Stimulated activated naive CD8-positive, alpha-beta T cell treated with anti-CD3 and anti-CD28 coated beads, Interleukin-15, amount 100 ng/mL, for 72 hours (primary cell): ENCODE measurements around the gene FAM89B.

Source experiments
- ATAC-seq: fragments of 150-1000 bp; cut with Tn5 transposase; 2 replicates; pipeline ENCODE4 v1.10.0; 2021; ENCODE audit warnings: mild to moderate bottlenecking, moderate library complexity
- DNase-seq, 2 donors: peaks; one replicate each; pipeline ENCODE4 v3.0.0; 2021 to 2022
- H3K27ac Mint-ChIP-seq, 2 donors: one replicate each; pipeline ENCODE4 v1.8.0; 2022; ENCODE audit warnings: mild to moderate bottlenecking in 2 of 2, mixed read lengths in 2 of 2, moderate library complexity in 2 of 2
- H3K27me3 Mint-ChIP-seq: one replicate; pipeline ENCODE4 v1.8.0; 2022; ENCODE audit warnings: mixed read lengths
- H3K4me1 Mint-ChIP-seq: one replicate; pipeline ENCODE4 v1.8.0; 2022; ENCODE audit warnings: mild to moderate bottlenecking, mixed read lengths
- H3K4me3 Mint-ChIP-seq, 2 donors: one replicate each; pipeline ENCODE4 v1.8.0; 2022; ENCODE audit warnings: mild to moderate bottlenecking in 2 of 2, mixed read lengths in 2 of 2, moderate library complexity in 1 of 2
- H3K9me3 Mint-ChIP-seq, 2 donors: one replicate each; pipeline ENCODE4 v1.8.0; 2022; ENCODE audit warnings: mixed read lengths in 2 of 2

FAM89B gene

GRCh38 chr11:65584723-65585171 lies 12.4 kb downstream of the FAM89B start:
- DNase-seq (no peak), ATAC-seq (no peak)
- Mint-ChIP-seq H3K27me3 (no peaks in the 10 kb centered on the region), H3K4me3 (no peak overlapping the region), H3K4me1 (peaks cover 77% of the 10 kb centered on the region), H3K9me3 (no peaks in the 10 kb centered on the region), H3K27ac (no peak overlapping the region)

GRCh38 chr11:65585396-65586246 lies 13.3 kb downstream of the FAM89B start:
- H3K9me3 Mint-ChIP-seq: no peaks in the 10 kb centered on the region
- H3K27ac Mint-ChIP-seq: no peak overlapping the region
- no peak overlapping the region for H3K4me3 Mint-ChIP-seq
- peaks cover 78% of the 10 kb centered on the region for H3K4me1 Mint-ChIP-seq
- H3K27me3 Mint-ChIP-seq: no peaks in the 10 kb centered on the region
- ATAC-seq (no peak), DNase-seq (no peak)

GRCh38 chr11:65586247-65586630 lies 13.9 kb downstream of the FAM89B start:
- ATAC-seq (no peak), DNase-seq (no peak)
- H3K4me3 Mint-ChIP-seq: no peak overlapping the region
- H3K9me3 Mint-ChIP-seq: no peaks in the 10 kb centered on the region
- no peak overlapping the region for H3K27ac Mint-ChIP-seq
- H3K4me1 Mint-ChIP-seq: peaks cover 80% of the 10 kb centered on the region
- H3K27me3 Mint-ChIP-seq: no peaks in the 10 kb centered on the region

- H3K4me1 Mint-ChIP-seq: peaks cover 80% of the 10 kb centered on the region
- H3K9me3 Mint-ChIP-seq: no peaks in the 10 kb centered on the region
- no peak for DNase-seq
Observed at GRCh38 chr11:65586676-65587075, 14.3 kb downstream of the FAM89B start.

GRCh38 chr11:65588199-65589054 lies 16.1 kb downstream of the FAM89B start:
- peak; percentile 82 to 90 for DNase-seq
- Mint-ChIP-seq H3K27ac (peak overlapping the region; percentile 96 to 97), H3K4me1 (peaks cover 71% of the 10 kb centered on the region), H3K9me3 (no peaks in the 10 kb centered on the region), H3K27me3 (no peaks in the 10 kb centered on the region), H3K4me3 (peak overlapping the region; percentile 83 to 85)
- ATAC-seq: peak; percentile 88

More at GRCh38 chr11:65586676-65587075, 14.3 kb downstream of the FAM89B start:
- Mint-ChIP-seq H3K27ac (no peak overlapping the region), H3K4me3 (peak overlapping the region in 1 of 2 donors; percentile 31), H3K27me3 (no peaks in the 10 kb centered on the region)
- ATAC-seq: no peak

GRCh38 chr11:65589444-65590239 lies 17.3 kb downstream of the FAM89B start:
- peak overlapping the region; percentile 83 to 85 for H3K4me3 Mint-ChIP-seq
- H3K9me3 Mint-ChIP-seq: no peaks in the 10 kb centered on the region
- DNase-seq: peak; percentile 75 to 81
- no peaks in the 10 kb centered on the region for H3K27me3 Mint-ChIP-seq
- peaks cover 72% of the 10 kb centered on the region for H3K4me1 Mint-ChIP-seq
- peak overlapping the region; percentile 84 to 85 for H3K27ac Mint-ChIP-seq
- peak; percentile 68 for ATAC-seq

GRCh38 chr11:65590240-65590738 lies 18.0 kb downstream of the FAM89B start:
- H3K27me3 Mint-ChIP-seq: no peaks in the 10 kb centered on the region
- no peak overlapping the region for H3K27ac Mint-ChIP-seq
- no peak overlapping the region for H3K4me3 Mint-ChIP-seq
- no peaks in the 10 kb centered on the region for H3K9me3 Mint-ChIP-seq
- DNase-seq (no peak), ATAC-seq (no peak)
- H3K4me1 Mint-ChIP-seq: peaks cover 79% of the 10 kb centered on the region

- no peak overlapping the region for H3K4me3 Mint-ChIP-seq
- H3K27ac Mint-ChIP-seq: no peak overlapping the region
- H3K9me3 Mint-ChIP-seq: no peaks in the 10 kb centered on the region
- no peak for DNase-seq
- no peak for ATAC-seq
- peaks cover 73% of the 10 kb centered on the region for H3K4me1 Mint-ChIP-seq
- no peaks in the 10 kb centered on the region for H3K27me3 Mint-ChIP-seq
Observed at GRCh38 chr11:65591939-65592857, 19.9 kb downstream of the FAM89B start.

- ATAC-seq: no peak
Observed at GRCh38 chr11:65592858-65593517, 20.6 kb downstream of the FAM89B start.

GRCh38 chr11:65593518-65594414 lies 21.4 kb downstream of the FAM89B start:
- Mint-ChIP-seq H3K9me3 (no peaks in the 10 kb centered on the region), H3K4me3 (no peak overlapping the region), H3K27ac (no peak overlapping the region), H3K4me1 (peaks cover 57% of the 10 kb centered on the region), H3K27me3 (no peaks in the 10 kb centered on the region)
- ATAC-seq: peak; percentile 41
- no peak for DNase-seq

More at GRCh38 chr11:65592858-65593517, 20.6 kb downstream of the FAM89B start:
- Mint-ChIP-seq H3K4me3 (no peak overlapping the region), H3K9me3 (no peaks in the 10 kb centered on the region), H3K4me1 (peaks cover 65% of the 10 kb centered on the region), H3K27ac (no peak overlapping the region), H3K27me3 (no peaks in the 10 kb centered on the region)
- DNase-seq: no peak

- Mint-ChIP-seq H3K9me3 (no peaks in the 10 kb centered on the region), H3K27me3 (no peaks in the 10 kb centered on the region), H3K4me1 (peaks cover 43% of the 10 kb centered on the region), H3K27ac (peak overlapping the region in 1 of 2 donors; percentile 89), H3K4me3 (no peak overlapping the region)
- DNase-seq (no peak), ATAC-seq (peak; percentile 6)
Observed at GRCh38 chr11:65595131-65595530, 22.8 kb downstream of the FAM89B start.

- Mint-ChIP-seq H3K9me3 (no peaks in the 10 kb centered on the region), H3K4me3 (no peak within 1 kb of the TSS), H3K27me3 (no peaks in the 10 kb centered on the region), H3K27ac (peak within 1 kb of the TSS; percentile 77 to 89), H3K4me1 (peaks cover 38% of the 10 kb centered on the region)
- DNase-seq: no peak
- ATAC-seq: peak; percentile 26
Observed at GRCh38 chr11:65595543-65596281, 23.4 kb downstream of the FAM89B start, which contains the start of gene KCNK7. TSS of gene KCNK7 (minus strand) at chr11:65595800. CDS start at chr11:65595772, 28 bp downstream.
